ENCODE measurements around the gene DDX41. TPM values are rescaled to one million over a fixed set of nuclear protein-coding genes. Genes with fewer than 3 reads are reported as not detected.
"Not testable (repeated sequence)": the region's sequence is repeated elsewhere in the genome, so short reads cannot be mapped to it uniquely, and the experiment has no call there.

The DDX41 gene
- total RNA-seq, 2 experiments from 2014 or later, result 169 to 224 TPM

DNA sequence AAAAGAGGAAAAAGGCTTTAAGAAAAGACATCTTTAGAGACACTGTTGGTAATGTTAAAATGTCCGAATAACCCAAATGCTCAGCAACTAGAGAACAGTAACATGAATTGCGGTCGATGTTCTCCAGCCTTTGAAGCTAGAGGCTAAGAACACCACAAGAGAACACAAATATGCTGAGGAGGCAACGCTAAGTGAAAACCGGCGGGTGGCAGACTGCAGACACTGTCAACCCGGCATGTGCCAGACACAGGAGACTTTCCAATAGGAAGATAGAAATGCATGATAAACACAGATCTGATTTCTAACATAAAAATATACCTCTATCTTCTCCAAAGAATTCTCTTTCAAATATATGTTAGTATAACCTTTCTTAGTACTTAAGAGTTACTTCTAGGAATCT is 18.4 kb upstream of the DDX41 start:
- Histone ChIP-seq H3K4me2 (ENCODE audit: low read length) (no peak overlapping the region), H3K9me2 (ENCODE audit: insufficient read depth, low read length) (no peaks in the 10 kb centered on the region), H3K27ac (ENCODE audit: low read depth, low read length, poor library complexity, severe bottlenecking) (no peak overlapping the region), H3K79me2 (ENCODE audit: insufficient read depth, low read depth, low read length) (no peaks in the 10 kb centered on the region), H3K9me3 (ENCODE audit: low read length) (no peaks in the 10 kb centered on the region), H3K4me3 (ENCODE audit: low read depth, low read length, poor library complexity, severe bottlenecking) (no peak overlapping the region), H4K20me1 (ENCODE audit: insufficient read depth, low read length) (no peaks in the 10 kb centered on the region), H3K36me3 (ENCODE audit: insufficient read depth, low read length) (peaks cover 80% of the 10 kb centered on the region), H3K4me1 (ENCODE audit: insufficient read depth, low read length, poor library complexity, severe bottlenecking) (no peaks in the 10 kb centered on the region), H2AFZ (ENCODE audit: low read length) (no peak overlapping the region)
- TF ChIP-seq EZH2phosphoT487 (IDR thresholded peaks at IDR 0.05; ENCODE audit: borderline replicate concordance, low read depth, low read length) (no peak), CTCF (conservative IDR thresholded peaks at IDR 0.05; ENCODE audit: low read length) (no peak)
- BruUV-seq (replicated peaks), result no TSS peak
- intact Hi-C loops (cut with micrococcal nuclease; ENCODE audit: unreplicated experiment), result no loop called here
- POLR2A ChIA-PET, result interaction anchor here (1.2 kb wide), 1 partner anchor 11 kb away, joined by 3 read pairs; no protein-coding TSS in a partner anchor
- CTCF ChIA-PET (ENCODE audit: unreplicated experiment), result no interaction called here
- DNase-seq (ENCODE audit: low spot score), result no peak

DNA sequence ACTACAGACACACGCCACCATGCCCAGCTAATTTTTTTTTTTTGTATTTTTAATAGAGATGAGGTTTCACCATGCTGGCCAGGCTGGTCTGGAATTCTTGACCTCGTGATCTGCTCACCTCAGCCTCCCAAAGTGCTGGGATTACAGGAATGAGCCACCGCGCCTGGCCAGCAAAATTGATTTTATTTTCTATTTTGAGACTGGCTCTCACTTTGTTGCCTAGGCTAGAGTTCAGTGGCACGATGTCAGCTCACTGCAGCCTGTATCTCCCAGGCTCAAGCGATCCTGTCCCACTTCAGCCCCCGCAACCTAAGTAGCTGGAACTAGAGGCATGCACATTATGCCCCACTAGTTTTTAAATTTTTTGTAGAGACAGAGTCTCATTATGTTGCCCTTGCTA is 17.7 kb upstream of the DDX41 start:
- POLR2A ChIA-PET, result interaction anchor here (1.2 kb wide), 1 partner anchor 11 kb away, joined by 3 read pairs; no protein-coding TSS in a partner anchor
- peaks cover 87% of the 10 kb centered on the region for H3K36me3 ChIP-seq (ENCODE audit: insufficient read depth, low read length)
- not testable (repeated sequence) for H3K9me3 ChIP-seq (ENCODE audit: low read length)

GRCh38 chr5:177531209-177531940 is 14.6 kb upstream of the DDX41 start:
- intact Hi-C loops (cut with micrococcal nuclease; ENCODE audit: unreplicated experiment), result no loop called here
- H3K4me2 ChIP-seq (ENCODE audit: low read length), result no peak overlapping the region
- H3K4me1 ChIP-seq (ENCODE audit: insufficient read depth, low read length, poor library complexity, severe bottlenecking), result no peaks in the 10 kb centered on the region
- peaks cover 79% of the 10 kb centered on the region; the same call in 1 of the 2 replicates for H3K36me3 ChIP-seq (ENCODE audit: insufficient read depth, low read length)
- no peak overlapping the region for H3K4me3 ChIP-seq (ENCODE audit: low read depth, low read length, poor library complexity, severe bottlenecking)
- DNase-seq (ENCODE audit: low spot score), result no peak
- ChIA-PET POLR2A (interaction anchor here (1.0 to 1.2 kb wide), 2 partner anchors 9 to 15 kb away, joined by 4 read pairs; partner anchors contain the start of gene DDX41), CTCF (ENCODE audit: unreplicated experiment) (no interaction called here)
- no peaks in the 10 kb centered on the region for H3K9me2 ChIP-seq (ENCODE audit: insufficient read depth, low read length)
- H4K20me1 ChIP-seq (ENCODE audit: insufficient read depth, low read length), result no peaks in the 10 kb centered on the region
- no peak overlapping the region for H3K27ac ChIP-seq (ENCODE audit: low read depth, low read length, poor library complexity, severe bottlenecking)
- H3K79me2 ChIP-seq (ENCODE audit: insufficient read depth, low read depth, low read length), result no peaks in the 10 kb centered on the region
- BruUV-seq (replicated peaks), result no TSS peak
- no peak overlapping the region for H2AFZ ChIP-seq (ENCODE audit: low read length)
- no peak for TF ChIP-seq EZH2phosphoT487 (IDR thresholded peaks at IDR 0.05; ENCODE audit: borderline replicate concordance, low read depth, low read length)
- TF ChIP-seq CTCF (conservative IDR thresholded peaks at IDR 0.05; ENCODE audit: low read length), result no peak
- no peaks in the 10 kb centered on the region for H3K9me3 ChIP-seq (ENCODE audit: low read length)

More for the DNA sequence above, 17.7 kb upstream of the DDX41 start:
- H3K79me2 ChIP-seq (ENCODE audit: insufficient read depth, low read depth, low read length); H3K27ac ChIP-seq (ENCODE audit: low read depth, low read length, poor library complexity, severe bottlenecking); H3K4me2 ChIP-seq (ENCODE audit: low read length); BruUV-seq (replicated peaks); CTCF ChIA-PET (ENCODE audit: unreplicated experiment); H4K20me1 ChIP-seq (ENCODE audit: insufficient read depth, low read length); H3K4me3 ChIP-seq (ENCODE audit: low read depth, low read length, poor library complexity, severe bottlenecking); intact Hi-C loops (cut with micrococcal nuclease; ENCODE audit: unreplicated experiment); H2AFZ ChIP-seq (ENCODE audit: low read length); H3K4me1 ChIP-seq (ENCODE audit: insufficient read depth, low read length, poor library complexity, severe bottlenecking); DNase-seq (ENCODE audit: low spot score); H3K9me2 ChIP-seq (ENCODE audit: insufficient read depth, low read length): not testable (repeated sequence)
